GM12891 (cell line): Measurements from ENCODE around the gene CRB1.
"Not testable (repeated sequence)": the region's sequence is repeated elsewhere in the genome, so short reads cannot be mapped to it uniquely, and the experiment has no call there.

ENCODE experiments used
- DNase-seq: peaks from one replicate; pipeline ENCODE4 v3.0.0; 2011; ENCODE audit warnings: low spot score; ENCODE audit not compliant: insufficient read length
- FAIRE-seq: peaks from 2 replicates; lab custom pipeline; 2011; peaks lifted over from hg19 to GRCh38; lab: Jason Lieb, UNC
- PAX5 ChIP-seq: IDR thresholded peaks from 2 replicates; pipeline ENCODE4 v1.6.1; 2011; ENCODE audit warnings: low read length, moderate library complexity, mild to moderate bottlenecking; ENCODE audit not compliant: insufficient read depth, severe bottlenecking
- POLR2A ChIP-seq: IDR thresholded peaks from 2 replicates; pipeline ENCODE4 v1.6.1; 2011; ENCODE audit warnings: low read depth, low read length, control low read depth
- POLR2AphosphoS5 ChIP-seq: IDR thresholded peaks from 2 replicates; pipeline ENCODE4 v1.6.1; 2011; ENCODE audit warnings: low read depth, low read length, control low read depth
- POU2F2 ChIP-seq: IDR thresholded peaks from 2 replicates; pipeline ENCODE4 v1.6.1; 2011; ENCODE audit warnings: low read depth, mild to moderate bottlenecking, control low read depth, low read length, moderate library complexity
- SPI1 ChIP-seq: IDR thresholded peaks from 2 replicates; pipeline ENCODE4 v1.6.1; 2011; ENCODE audit warnings: low read depth, low read length, control low read depth
- TAF1 ChIP-seq: IDR thresholded peaks from 2 replicates; pipeline ENCODE4 v1.6.1; 2011; ENCODE audit warnings: low read depth, low read length, control low read depth

The CRB1 gene

GRCh38 chr1:197393105-197393504 lies 125.1 kb downstream of the CRB1 start:
- TF ChIP-seq SPI1 (no peak), POU2F2 (no peak), POLR2AphosphoS5 (no peak), TAF1 (no peak), POLR2A (no peak), PAX5 (no peak)
- FAIRE-seq (no peak), DNase-seq (no peak)

DNA sequence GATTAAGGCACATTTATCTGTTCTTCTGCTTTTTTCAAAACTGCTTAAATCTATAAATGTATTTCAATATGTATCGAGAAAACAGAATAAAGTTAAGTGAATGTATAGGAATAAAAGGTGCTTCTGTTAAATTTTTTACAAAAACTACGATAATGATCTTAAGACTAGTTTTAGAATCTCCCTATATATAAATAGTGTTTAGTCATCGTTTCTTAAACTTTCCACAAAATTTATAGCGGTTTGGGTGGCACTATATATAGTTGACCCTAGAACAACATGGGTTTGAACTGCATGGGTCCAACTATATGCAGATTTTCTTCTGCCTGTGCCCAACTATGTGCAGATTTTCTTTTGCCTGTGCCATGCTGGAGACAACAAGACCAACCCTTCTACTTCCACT lies 125.7 kb downstream of the CRB1 start:
- TF ChIP-seq POU2F2 (no peak), SPI1 (0 out of 2 replicates have a peak, but pooled peaks have one; percentile 21)
- FAIRE-seq (no peak), DNase-seq (no peak)

DNA sequence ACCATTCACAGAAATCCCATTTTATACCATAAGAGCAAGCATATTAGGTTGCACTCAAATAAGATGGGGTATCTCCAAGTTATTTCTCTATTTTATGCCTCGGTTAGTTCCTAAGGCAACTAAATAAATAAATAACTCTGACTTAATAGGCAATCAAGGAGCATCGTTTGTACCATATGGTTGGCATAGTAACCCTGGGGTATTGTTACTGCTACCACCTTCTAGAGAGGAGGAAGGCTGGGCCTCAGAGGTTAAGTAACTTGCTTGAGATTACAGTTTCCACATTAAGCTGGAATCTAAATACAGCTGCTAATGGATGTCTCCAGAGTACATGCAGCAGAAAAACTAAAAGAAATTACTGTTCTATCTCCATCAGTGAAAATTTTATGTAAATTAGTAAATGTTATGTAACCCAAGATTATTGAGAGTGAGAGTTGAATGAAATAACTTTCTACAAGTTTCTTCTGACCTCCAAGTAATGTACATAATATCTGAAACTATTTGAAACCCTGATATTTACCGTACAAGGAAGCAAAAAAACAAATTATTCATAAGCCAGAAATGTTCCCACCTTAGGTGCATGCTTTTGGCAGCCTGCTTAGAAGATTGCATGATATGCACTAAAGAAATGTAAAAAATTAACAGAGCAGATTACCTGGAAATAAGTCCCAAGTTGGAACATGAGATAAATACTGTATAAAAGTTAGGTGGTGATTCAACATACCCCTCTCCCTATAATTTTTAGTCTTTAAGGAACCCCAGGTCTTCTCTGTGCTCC lies 127.0 kb downstream of the CRB1 start:
- no peak for FAIRE-seq
- no peak for DNase-seq
- TF ChIP-seq POLR2AphosphoS5: no peak
- no peak for TF ChIP-seq POU2F2
- no peak for TF ChIP-seq POLR2A
- TF ChIP-seq PAX5: no peak
- TF ChIP-seq TAF1: no peak
- TF ChIP-seq SPI1: no peak

DNA sequence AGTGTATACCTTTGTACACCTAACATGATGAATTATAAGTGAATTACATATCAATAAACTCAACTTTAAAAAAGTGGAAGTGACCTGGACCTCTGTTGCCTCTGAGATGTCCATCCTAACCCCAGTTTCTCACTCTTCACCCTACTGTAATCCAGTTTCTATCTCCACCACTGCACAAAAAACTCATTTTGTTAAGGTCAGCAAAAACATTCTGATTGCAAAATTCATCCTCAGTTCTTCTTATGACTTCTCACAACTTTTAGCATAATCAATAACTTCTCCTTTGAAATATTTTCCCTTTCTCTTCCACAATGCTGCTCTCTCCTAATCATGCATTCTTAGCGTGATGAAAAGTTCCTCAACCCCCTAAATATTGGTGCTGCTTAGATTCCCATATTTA lies 129.8 kb downstream of the CRB1 start:
- TF ChIP-seq TAF1: no peak
- TF ChIP-seq POLR2A: no peak
- TF ChIP-seq PAX5: no peak
- DNase-seq: no peak
- no peak for FAIRE-seq

GRCh38 chr1:197399755-197400521 lies 131.9 kb downstream of the CRB1 start:
- no peak for TF ChIP-seq POLR2AphosphoS5
- FAIRE-seq (peak; percentile 86), DNase-seq (no peak)

DNA sequence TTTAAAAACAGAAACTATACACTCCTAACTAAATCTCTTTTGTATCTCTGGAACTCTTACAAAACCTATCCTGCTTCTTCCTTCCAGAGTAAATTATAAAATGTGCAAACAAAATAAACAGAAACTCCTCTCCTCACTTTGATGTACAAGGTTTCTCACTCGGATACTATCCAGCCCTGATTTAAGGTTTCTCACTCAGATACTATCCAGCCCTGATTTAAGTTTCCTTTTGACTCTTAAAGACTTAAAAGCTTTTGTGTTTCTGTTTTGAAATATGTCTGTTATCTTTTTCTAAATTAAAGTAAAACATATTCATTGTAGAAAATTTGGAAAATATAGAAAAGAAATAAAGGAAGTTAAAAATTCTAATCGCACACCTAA lies 132.5 kb downstream of the CRB1 start:
- TF ChIP-seq POU2F2 (no peak), PAX5 (no peak), POLR2A (no peak), SPI1 (no peak), TAF1 (no peak), POLR2AphosphoS5 (no peak)
- FAIRE-seq (no peak), DNase-seq (no peak)

DNA sequence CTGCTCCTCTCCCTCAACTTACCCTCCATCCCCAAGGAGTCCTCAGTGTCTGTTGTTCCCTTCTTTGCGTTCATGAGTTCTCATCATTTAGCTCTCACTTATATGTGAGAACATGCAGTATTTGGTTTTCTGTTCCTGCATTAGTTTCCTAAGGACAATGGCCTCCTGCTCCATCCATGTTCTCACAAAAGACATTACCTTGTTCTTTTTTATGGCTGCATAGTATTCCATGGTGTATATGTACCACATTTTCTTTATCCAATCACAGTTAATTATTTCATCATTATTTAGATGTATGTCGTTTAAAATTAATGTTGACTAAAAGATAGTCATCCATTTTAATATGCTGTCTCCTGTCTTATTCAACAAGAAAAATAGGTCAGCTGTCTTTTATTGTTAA lies 134.1 kb downstream of the CRB1 start:
- DNase-seq (no peak), FAIRE-seq (no peak)
- TF ChIP-seq SPI1 (no peak), PAX5 (no peak), POU2F2 (no peak), POLR2A (no peak), POLR2AphosphoS5 (no peak), TAF1 (no peak)

DNA sequence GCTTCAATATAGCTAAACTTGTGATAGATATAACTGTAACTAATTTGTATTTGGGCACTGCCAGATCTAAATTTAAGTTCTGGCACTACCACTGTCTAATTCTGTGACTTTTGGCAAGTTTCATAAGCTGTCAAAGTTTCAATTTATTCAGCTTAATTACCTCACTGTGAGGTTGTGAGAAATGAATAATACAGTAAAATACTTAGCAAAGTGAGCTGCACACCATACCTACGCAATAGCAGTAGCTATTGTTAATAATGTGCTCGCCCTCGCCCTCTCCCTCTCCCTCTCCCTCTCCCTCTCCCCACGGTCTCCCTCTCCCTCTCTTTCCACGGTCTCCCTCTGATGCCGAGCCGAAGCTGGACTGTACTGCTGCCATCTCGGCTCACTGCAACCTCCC lies 136.7 kb downstream of the CRB1 start:
- not testable (repeated sequence) for FAIRE-seq

DNA sequence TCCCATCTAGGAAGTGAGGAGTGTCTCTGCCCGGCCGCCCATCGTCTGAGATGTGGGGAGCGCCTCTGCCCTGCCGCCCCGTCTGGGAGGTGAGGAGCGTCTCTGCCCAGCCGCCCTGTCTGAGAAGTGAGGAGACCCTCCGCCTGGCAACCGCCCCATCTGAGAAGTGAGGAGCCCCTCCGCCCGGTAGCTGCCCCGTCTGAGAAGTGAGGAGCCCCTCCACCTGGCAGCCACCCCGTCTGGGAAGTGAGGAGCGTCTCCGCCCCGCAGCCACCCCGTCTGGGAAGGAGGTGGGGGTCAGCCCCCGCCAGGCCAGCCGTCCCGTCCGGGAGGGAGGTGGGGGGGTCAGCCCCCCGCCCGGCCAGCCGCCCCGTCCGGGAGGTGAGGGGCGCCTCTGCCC lies 137.6 kb downstream of the CRB1 start:
- FAIRE-seq, DNase-seq: not testable (repeated sequence)

More for the DNA sequence above, 136.7 kb downstream of the CRB1 start:
- DNase-seq: not testable (repeated sequence)

DNA sequence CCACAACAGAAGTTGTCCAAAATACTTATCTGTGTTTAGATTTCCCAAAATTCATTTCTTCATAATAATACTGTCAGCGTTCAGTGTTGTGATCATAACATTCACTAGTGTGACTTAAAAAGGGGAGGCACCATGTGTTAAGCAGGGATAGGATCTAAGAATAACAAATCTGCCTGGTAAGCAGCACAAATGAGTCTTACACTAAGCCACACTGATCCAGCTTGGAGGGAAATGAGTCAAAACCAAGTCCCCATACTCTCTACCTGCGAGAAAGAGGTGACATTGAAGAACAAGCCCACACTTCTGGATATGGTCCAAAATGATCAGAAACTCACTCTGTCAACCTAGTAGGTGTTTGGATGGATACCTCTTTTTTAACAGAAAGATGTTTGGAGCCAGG lies 145.5 kb downstream of the CRB1 start:
- no peak for FAIRE-seq
- no peak for DNase-seq
- TF ChIP-seq POLR2A (no peak), POU2F2 (no peak)

DNA sequence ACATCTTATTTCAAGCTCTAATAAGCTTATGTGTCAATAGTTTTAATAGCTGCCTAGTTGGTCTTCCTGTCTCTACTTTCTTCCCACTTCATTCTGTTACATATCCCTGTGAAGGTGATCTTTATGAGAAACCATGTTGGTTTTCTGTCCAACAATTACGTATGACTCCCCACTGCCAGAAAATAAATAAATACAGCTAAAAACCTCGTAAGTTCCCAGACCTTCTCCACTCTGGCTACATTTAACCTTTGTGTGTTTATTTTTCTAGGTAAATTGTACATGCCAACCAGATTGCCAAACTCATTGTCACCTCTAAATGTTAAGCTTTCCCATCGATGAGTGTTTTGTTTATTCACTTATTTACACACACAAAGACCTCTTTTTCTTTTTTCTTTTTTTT lies 147.2 kb downstream of the CRB1 start:
- no peak for TF ChIP-seq TAF1
- no peak for TF ChIP-seq POU2F2
- DNase-seq (no peak), FAIRE-seq (no peak)

GRCh38 chr1:197418693-197419092 lies 150.6 kb downstream of the CRB1 start:
- TF ChIP-seq PAX5: no peak
- TF ChIP-seq SPI1: no peak
- no peak for TF ChIP-seq POLR2AphosphoS5
- no peak for TF ChIP-seq TAF1
- no peak for TF ChIP-seq POU2F2
- no peak for TF ChIP-seq POLR2A
- FAIRE-seq (no peak), DNase-seq (no peak)
